SJSA1 (cell line): ENCODE measurements around the gene RTL10. TPM values are rescaled to one million over a fixed set of nuclear protein-coding genes. Genes with fewer than 3 reads are reported as not detected.

Experiments used
- DNase-seq, 2 experiments: peaks; one replicate each; pipeline ENCODE4 v3.0.0-alpha.2; 2015 to 2020; ENCODE audit warnings: low spot score in 2 of 2, low read depth in 1 of 2
- H3K27ac ChIP-seq: fragments of 250-450 bp; sonication (Bioruptor Pico); 2 replicates; pipeline ENCODE4 v1.5.1; 2020; ENCODE audit warnings: mild to moderate bottlenecking, moderate library complexity
- H3K27me3 ChIP-seq: fragments of 250-450 bp; sonication (Bioruptor Pico); replicated peaks from 2 replicates; pipeline ENCODE4 v1.5.1; 2020; ENCODE audit warnings: mild to moderate bottlenecking, moderate library complexity
- H3K36me3 ChIP-seq: fragments of 250-450 bp; sonication (Bioruptor Pico); 2 replicates; pipeline ENCODE4 v1.5.1; 2020; ENCODE audit warnings: mild to moderate bottlenecking
- H3K4me1 ChIP-seq: fragments of 250-450 bp; sonication (Bioruptor Pico); replicated peaks from 2 replicates; pipeline ENCODE4 v1.6.1; 2021; ENCODE audit warnings: mild to moderate bottlenecking
- H3K4me3 ChIP-seq: fragments of 250-450 bp; sonication (Bioruptor Pico); 2 replicates; pipeline ENCODE4 v1.5.1; 2020; ENCODE audit warnings: mild to moderate bottlenecking
- H3K9me3 ChIP-seq: fragments of 250-450 bp; sonication (Bioruptor Pico); replicated peaks from 2 replicates; pipeline ENCODE4 v1.5.1; 2020; ENCODE audit warnings: mild to moderate bottlenecking
- total RNA-seq: library from RNA; depleted of rRNA; stranded (reverse); fragments of >200 nt; shearing (Covaris generic); gene quantifications from 2 replicates; pipeline ENCODE4 v1.2.3, GENCODE V29; 2014; rRNA removed

Gene RTL10
- total RNA-seq, 1 experiment from 2014 or later: 11.5 TPM

GRCh38 chr22:19808873-19809478 lies 45.7 kb downstream of the RTL10 start:
- H3K27ac ChIP-seq: no peak overlapping the region
- peaks cover 21% of the 10 kb centered on the region for H3K4me1 ChIP-seq
- H3K9me3 ChIP-seq: peaks cover 2% of the 10 kb centered on the region; the same call in 1 of the 2 replicates
- no peaks in the 10 kb centered on the region for H3K27me3 ChIP-seq
- H3K36me3 ChIP-seq: peaks cover 7% of the 10 kb centered on the region
- no peak for DNase-seq
- no peak overlapping the region for H3K4me3 ChIP-seq

DNA sequence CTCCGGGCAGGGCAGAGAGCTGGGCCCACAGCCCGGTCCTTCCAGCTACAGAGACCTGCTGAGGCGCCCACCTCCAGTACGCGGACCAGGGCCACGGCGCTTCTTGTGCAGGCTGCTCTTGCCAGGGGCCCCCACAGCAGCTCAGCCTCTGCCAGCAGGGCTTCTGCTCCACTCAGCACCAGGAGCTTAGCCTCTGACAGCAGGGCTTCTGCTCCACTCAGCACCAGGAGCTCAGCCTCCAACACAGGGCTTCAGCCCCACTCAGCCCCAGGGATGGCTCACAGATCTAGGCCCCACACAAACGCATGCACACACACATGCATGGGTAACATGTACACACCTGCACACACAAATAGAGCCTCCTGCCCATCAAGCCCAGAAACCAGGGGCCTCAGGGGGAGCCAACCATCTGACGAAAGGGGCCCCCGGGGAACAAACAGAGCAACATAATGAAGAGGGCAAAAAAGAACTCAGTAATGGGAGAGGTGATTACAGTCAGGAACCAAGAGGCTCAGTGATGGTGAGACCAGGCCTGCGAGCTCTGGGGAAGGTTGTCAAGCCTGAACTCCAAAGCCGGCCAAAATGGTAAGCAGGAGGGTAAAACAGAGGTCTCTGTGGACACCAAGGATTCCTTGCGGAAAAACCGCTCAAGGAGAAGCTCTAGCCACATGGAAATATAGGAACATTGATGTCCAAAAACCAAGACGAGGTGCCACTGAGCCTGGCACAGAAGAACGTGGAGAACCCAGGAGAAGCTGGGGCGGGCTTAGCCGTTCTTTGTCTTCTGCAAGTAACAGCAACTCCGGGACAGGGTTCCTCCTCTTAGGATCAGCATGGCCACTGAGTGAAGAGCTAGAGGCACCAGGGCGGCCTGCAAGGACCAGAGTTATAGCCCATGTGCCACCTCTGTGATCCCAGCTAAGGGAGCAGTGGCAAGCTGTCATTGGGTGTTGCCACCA lies 46.5 kb downstream of the RTL10 start:
- Histone ChIP-seq H3K4me1 (peaks cover 21% of the 10 kb centered on the region), H3K27ac (no peak overlapping the region), H3K9me3 (peaks cover 2% of the 10 kb centered on the region; the same call in 1 of the 2 replicates), H3K4me3 (no peak overlapping the region), H3K27me3 (no peaks in the 10 kb centered on the region), H3K36me3 (peaks cover 7% of the 10 kb centered on the region)
- DNase-seq: no peak

GRCh38 chr22:19807161-19807913 lies 47.3 kb downstream of the RTL10 start:
- no peak for DNase-seq
- H3K27ac ChIP-seq: no peak overlapping the region
- no peak overlapping the region for H3K4me3 ChIP-seq

GRCh38 chr22:19806213-19807160 lies 48.2 kb downstream of the RTL10 start:
- Histone ChIP-seq H3K27me3 (no peaks in the 10 kb centered on the region), H3K36me3 (peaks cover 7% of the 10 kb centered on the region), H3K27ac (no peak overlapping the region), H3K4me3 (no peak overlapping the region), H3K4me1 (peaks cover 21% of the 10 kb centered on the region), H3K9me3 (peaks cover 2% of the 10 kb centered on the region; the same call in 1 of the 2 replicates)
- DNase-seq: peak in 1 of 2 experiments; percentile 17

More at GRCh38 chr22:19807161-19807913, 47.3 kb downstream of the RTL10 start:
- Histone ChIP-seq H3K9me3 (peaks cover 2% of the 10 kb centered on the region; the same call in 1 of the 2 replicates), H3K36me3 (peaks cover 7% of the 10 kb centered on the region), H3K27me3 (no peaks in the 10 kb centered on the region), H3K4me1 (peaks cover 21% of the 10 kb centered on the region)

DNA sequence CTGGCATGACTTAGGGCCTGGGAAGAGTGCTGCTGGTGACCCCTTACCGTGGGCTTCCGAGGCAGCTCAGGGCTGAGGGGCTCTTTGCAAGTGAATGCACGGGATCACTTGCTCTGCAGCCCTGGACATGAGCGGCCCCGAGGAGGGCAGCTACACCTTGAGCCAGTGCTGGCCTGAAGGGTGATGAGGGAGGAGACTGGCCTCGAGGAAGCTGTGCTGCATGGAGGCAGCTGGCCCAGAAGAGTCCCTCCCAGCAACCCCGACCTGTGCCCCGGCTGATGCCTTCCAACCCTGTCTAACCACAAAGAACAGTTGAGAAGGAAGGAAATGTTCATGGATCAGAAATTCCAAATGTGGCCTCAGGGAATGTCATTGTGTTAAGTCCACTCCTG lies 48.9 kb downstream of the RTL10 start:
- peaks cover 2% of the 10 kb centered on the region; the same call in 1 of the 2 replicates for H3K9me3 ChIP-seq
- H3K27me3 ChIP-seq: no peaks in the 10 kb centered on the region
- DNase-seq: no peak
- H3K4me3 ChIP-seq: no peak overlapping the region
- H3K27ac ChIP-seq: no peak overlapping the region
- peaks cover 7% of the 10 kb centered on the region for H3K36me3 ChIP-seq
- peaks cover 15% of the 10 kb centered on the region for H3K4me1 ChIP-seq

Other genes with a start within 250 kb of the RTL10 start
- 8.8 and 13.3 TPM in 2 replicates for gene SEPTIN5, start 140.4 kb downstream of the RTL10 start, total RNA-seq
- gene GP1BB, start 131.3 kb downstream of the RTL10 start, total RNA-seq: 0.53 and 4.9 TPM in 2 replicates
- gene TBX1, start 94.1 kb downstream of the RTL10 start, total RNA-seq: 0.31 and 0.61 TPM in 2 replicates
- 12.2 and 17.7 TPM in 2 replicates for gene GNB1L, start within 50 bp of the RTL10 start, total RNA-seq
- 288 and 492 TPM in 2 replicates for gene COMT, start 86.9 kb upstream of the RTL10 start, total RNA-seq
- gene TXNRD2, start 86.9 kb upstream of the RTL10 start, total RNA-seq: 25.5 and 42.5 TPM in 2 replicates
- 1.4 and 3.0 TPM in 2 replicates for gene ARVCF, start 161.9 kb upstream of the RTL10 start, total RNA-seq
- gene TANGO2, start 166.2 kb upstream of the RTL10 start, total RNA-seq: 19.6 and 36.9 TPM in 2 replicates
- 24.8 and 26.5 TPM in 2 replicates for gene DGCR8, start 225.4 kb upstream of the RTL10 start, total RNA-seq